GM19238 (cell line): ENCODE data around the gene ACADVL.

Source experiments
- DNase-seq: peaks from one replicate; pipeline ENCODE4 v3.0.0; 2011; ENCODE audit warnings: low spot score; ENCODE audit not compliant: insufficient read length

ACADVL gene

DNA sequence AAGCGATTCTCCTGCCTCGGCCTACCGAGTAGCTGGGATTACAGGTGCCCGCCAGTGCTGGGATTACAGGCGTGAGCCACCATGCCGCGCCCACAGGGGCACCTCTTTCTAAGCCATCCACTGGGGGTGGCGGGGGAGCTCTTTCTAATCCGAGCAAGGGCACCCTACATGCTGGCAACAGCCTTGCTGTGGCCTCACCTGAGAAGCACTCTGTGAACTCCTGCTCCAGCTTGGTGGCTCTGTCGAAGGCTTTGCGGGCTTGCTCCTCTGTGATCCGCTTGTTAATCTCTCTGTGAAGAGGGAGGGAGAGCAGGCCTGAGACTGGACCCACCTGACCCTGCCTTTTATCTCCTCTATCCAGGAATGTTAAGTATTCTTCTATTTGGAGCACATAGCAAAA is 28.7 kb upstream of the ACADVL start:
- DNase-seq: no peak

- DNase-seq: peak; percentile 59
These were observed 28.0 kb upstream of the ACADVL start for GRCh38 chr17:7191571-7192270.

DNA sequence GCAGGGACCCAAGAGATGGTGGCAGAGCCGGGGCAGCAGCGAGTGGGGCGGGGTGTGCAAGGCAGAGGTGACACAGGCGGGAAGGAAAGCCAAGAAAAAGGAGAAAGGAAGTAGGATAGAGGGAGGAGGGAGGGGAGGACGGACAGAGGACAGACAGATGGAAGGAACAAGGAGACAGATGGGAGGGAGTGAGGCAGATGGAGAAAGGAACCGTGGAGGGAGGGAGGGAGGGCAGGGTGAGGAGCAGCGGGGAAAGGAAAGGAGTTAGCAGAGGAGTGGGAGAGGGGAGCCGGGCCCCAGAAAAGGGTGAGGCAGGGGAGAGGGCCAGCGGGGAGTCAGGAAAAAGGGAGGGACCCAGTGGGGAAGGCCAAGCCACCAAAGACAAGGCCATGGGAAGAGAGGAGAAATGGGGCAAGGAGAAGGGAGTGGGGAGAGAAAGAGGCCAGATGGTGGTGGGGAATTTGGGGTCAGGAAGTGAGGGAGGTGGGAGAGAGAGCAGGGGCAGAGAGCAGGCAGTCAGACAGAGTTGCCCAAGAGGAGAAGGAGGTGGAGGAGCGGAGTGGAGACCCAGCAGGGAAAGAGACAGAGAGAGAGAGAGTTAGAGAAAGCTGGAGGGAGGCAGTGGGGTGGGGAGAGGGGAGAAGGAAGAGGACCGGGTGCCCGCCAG is 27.3 kb upstream of the ACADVL start:
- no peak for DNase-seq

DNA sequence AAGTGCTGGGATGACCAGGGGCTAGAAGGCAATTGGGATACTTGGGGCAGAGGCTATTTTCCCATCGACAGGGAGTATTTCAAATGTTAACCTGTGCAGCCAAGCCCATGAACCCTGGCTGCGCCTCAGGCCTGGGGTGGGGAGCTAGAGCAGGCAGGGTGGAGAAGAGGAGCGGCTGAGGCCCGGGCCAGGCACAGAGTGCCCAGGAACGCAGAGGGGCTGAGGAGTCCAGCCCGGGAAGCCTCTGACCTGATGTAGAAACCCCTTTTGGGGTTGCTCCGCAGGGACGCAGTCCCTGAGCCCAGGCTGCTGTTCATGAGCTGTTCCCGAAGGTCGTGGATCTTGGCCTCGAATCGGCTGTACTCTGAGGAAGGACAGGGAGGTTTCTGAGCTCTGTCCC is 23.8 kb upstream of the ACADVL start:
- DNase-seq: no peak

DNA sequence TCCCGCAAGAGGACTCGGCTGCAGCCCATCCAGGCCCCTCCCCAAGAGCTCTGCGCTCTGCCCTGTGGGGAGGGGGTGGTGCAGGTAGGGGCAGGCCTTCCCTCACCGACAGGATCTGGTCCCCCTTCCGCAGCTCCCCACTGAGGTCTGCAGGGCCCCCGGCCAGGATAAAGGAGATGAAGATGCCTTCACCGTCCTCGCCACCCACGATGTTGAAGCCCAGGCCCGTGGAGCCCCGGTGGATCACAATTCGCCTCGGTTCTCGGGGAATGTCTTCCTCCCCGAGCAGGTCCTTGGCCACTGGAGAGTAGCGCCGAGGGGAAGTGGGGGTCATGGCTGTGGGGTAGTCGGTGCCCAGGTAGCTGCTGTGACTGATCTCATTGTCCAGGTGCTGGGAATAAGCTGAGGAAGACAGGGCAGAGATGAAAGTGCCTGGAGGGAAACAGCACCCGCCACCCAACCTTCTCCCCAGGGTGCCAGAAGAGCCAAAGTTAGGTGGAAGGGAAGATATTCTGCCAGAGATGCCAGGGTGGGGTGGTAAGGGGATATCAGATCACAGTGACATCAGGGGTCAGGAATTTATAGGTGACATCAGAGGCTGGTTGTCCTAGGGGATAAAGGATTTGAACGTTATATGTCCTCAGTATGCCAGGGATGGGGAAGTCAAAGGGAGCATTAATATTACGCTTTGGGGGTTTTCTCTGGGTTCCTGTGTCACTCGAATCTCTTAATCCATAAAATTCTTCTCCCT is 22.9 kb upstream of the ACADVL start:
- DNase-seq: no peak

DNA sequence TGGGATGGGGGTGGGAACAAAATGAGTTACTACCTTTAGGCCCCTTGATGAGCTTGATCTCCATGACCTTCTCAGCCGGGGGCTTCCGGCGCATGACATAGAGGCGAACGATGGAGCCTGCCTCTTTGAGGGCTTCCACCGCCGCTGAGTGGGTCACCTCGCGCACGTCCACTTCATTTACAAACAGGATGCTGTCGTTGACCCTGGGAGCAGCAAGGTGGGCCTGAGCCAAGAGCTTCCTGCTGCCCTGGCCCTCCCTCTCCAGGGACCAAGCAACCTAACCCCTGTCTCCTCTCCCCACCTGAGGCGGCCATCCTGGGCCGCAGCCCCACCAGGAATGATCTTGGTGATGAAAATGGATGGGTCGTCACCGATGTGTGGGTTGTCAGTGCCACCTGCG is 16.3 kb upstream of the ACADVL start:
- no peak for DNase-seq

- DNase-seq: no peak
These were observed 15.4 kb upstream of the ACADVL start for GRCh38 chr17:7204336-7204735.

GRCh38 chr17:7204828-7205461 is 14.8 kb upstream of the ACADVL start:
- DNase-seq: peak; percentile 99

DNA sequence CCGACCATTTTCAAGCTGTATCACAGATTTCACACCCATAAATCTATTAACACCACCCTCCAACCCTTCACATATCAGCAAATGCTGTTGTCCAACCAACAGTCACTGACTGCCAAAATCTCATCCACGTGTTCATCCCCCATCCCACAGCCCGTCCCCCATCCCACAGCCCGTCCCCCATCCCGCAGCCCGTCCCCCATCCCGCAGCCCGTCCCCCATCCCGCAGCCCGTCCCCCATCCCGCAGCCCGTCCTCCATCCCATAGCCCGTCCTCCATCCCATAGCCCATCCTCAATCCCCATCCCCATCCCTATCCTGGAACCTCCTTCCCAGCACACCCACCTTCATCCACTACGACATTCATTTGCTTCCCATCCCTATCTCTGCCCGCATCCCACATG is 14.2 kb upstream of the ACADVL start:
- no peak for DNase-seq

- DNase-seq: no peak
These were observed 12.4 kb upstream of the ACADVL start for GRCh38 chr17:7207120-7208001.

- no peak for DNase-seq
These were observed 11.6 kb upstream of the ACADVL start for GRCh38 chr17:7208027-7208571.

DNA sequence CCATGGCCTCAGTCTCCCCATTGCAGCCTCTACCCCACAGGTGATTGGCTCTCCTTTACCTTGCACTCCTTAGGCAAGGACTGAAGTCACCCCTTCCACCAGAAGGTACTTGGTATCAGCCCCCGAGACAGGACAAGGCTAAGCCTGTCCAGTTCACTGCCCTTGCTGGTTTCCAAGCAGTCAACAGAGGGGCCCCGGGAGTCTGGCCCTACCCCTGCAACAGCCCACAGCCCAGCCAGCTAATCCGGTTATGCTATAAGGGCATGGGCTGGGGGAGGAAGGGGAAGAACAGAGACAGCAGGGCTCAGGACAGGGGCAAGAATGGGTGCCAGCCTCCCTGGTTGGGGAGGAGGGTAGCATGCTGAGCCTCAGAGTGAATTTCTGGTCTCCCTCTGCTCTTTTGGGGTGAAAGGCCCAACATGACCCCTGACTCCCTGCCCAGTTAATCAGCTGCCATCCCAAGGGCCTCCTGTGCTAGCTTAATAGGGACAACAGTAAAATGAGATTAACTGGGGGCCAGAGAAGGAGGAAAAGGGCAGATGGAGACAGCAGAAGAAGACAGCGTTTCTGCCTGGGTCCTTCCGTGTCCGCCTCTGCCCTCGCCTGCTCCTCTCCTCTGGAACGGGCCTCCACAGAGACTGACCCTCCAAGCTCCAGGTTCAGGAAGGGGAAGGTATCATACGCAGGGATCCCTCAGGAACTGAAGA is 10.8 kb upstream of the ACADVL start:
- DNase-seq: no peak

GRCh38 chr17:7211491-7212273 is 8.1 kb upstream of the ACADVL start:
- no peak for DNase-seq

DNA sequence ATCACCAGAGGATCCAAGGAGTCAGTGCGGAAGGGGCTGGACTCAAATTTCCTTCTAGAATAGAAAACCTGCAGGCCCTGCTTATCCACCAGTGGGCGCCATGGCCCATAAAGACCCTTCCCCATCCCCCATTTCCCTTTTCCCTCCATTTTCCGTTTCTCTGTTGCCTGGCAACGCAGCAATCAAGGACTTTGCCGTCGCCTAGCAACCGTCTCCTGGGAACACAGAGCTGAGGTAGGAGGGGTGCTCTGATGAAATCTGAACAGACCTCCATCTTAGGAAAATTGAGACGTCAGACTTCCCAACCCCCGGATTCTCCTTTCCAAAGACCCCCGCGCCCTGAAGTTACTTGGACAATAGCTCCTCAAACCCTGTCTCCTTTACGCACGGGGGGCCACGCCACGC is 5.8 kb upstream of the ACADVL start:
- no peak for DNase-seq

DNA sequence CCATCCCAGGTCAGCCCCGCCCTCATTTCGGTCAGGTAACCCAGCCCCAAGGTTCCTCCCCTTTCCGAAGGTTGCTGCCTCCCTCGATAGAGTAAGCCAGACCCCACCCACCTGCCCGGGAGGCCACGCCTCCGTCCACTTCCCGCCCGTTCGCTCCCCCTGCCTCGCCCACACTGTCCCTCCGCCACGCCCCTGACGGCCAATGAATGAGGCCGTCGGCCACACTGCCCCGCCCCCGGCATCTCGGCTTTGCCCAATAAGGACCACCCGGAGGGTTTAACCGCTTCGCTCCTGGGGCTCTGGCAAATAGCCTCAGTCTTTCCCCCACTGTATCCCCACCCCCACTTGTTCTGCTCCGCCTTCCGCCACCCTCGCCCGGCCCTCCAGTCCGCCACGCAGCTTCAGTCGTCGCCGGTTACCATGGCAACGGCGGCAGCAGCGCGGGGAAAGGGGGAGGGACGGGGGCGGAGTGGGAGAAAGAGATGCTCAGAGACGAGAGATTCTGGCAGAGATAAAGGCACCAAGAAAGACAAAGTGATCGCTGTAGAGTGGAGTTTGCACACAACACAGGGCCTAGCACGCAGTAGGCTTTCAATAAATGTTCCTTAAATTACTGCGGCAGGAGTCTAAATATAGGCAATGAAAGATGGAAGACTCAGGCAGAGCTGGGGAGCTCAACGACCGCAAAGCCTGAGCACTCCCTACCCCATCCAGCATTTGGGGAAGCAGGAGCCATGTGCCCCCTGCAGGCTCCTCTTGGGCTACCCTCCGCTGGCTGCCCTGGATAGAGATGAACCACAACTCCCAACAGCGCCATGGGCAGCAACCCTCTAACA is 5.2 kb upstream of the ACADVL start:
- peak; percentile 98 for DNase-seq

DNA sequence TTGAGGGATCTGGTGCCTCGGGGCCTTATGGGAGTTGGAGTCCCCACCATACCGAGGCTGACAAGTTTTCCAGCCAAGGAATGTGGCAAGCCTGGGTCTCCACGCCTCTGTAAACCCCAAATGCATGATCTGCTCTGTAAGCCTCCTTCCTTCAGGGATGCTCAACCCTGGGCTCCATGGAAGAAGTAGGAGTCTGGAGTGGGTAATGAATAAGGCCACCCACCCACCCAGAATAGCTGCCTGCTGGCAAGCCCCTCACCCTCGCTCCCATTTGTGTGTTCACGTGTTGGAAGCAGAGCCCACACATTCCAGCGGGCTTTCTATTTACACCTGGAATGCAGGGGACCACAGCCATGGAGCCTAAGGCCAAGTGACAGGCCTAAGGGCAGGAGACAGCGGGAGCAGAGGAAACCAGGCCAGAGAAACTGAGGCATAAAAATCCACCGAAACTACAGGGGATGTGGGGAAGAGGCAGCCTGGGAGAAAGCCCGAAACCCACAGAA is 4.6 kb upstream of the ACADVL start:
- no peak for DNase-seq

GRCh38 chr17:7215652-7216180 is 4.0 kb upstream of the ACADVL start:
- no peak for DNase-seq
